ENCODE results near the gene ICAM1.

Gene ICAM1

GRCh38 chr19:10321417-10321797, 50.5 kb downstream of the ICAM1 start:
- DNase-seq (ENCODE audit: low read depth, low spot score): no peak

- no peak for DNase-seq (ENCODE audit: low read depth, low spot score)
Measured at GRCh38 chr19:10321874-10322835, 51.2 kb downstream of the ICAM1 start.

- DNase-seq (ENCODE audit: low read depth, low spot score): no peak
Measured at GRCh38 chr19:10325732-10326131, 54.8 kb downstream of the ICAM1 start.

- no peak for DNase-seq (ENCODE audit: low read depth, low spot score)
Measured at GRCh38 chr19:10327793-10328192, 56.9 kb downstream of the ICAM1 start.

DNA sequence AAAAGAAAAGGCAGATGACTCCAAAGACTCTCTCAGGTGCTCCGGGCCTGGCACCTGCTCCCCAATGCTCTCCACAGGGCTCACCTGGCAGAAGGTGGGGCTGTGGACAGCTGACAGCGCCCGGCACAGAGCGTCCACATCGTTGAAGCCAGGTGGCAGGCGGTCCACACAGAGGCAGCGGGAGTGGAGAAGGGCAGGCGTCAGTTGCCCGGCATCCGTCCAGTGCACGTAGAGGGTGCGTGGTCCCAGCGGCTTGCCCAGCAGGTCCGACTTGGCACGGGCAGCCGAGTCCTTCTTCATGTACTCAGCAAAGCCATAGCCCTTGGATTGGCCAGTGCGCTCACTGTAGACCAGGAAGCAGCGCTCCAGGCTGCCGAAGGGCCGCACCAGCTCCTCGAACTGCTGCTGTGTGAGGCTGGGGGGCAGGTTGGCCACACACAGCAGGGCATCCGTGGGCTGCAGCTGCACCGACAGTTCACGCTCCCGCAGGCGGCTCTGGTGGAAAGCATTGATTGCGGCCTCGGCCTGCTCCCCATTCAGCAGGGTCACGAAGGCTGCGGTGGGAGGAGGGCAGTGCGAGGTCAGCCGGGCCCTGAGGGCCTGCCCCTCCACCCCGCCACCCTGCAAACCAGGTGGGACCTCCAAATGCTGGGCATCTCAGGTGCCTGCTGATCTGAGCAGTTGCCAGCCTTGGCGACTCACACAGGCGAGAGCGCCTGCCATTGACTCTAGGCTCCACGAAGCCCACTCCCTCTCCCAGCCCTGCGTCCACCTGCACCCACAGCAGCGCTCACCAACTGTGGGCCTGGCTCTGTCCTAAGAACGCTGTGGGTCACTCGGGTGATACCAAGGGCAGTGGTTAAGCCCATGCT, 57.9 kb downstream of the ICAM1 start:
- DNase-seq (ENCODE audit: low read depth, low spot score): no peak

- DNase-seq (ENCODE audit: low read depth, low spot score): no peak
Measured at GRCh38 chr19:10329555-10329954, 58.6 kb downstream of the ICAM1 start.

GRCh38 chr19:10332158-10332964, 61.4 kb downstream of the ICAM1 start:
- DNase-seq (ENCODE audit: low read depth, low spot score): no peak

- DNase-seq (ENCODE audit: low read depth, low spot score): peak; percentile 92
Measured at GRCh38 chr19:10332965-10333757, 62.2 kb downstream of the ICAM1 start, which contains the start of gene RAVER1. TSS of gene RAVER1 (minus strand) at chr19:10333529. CDS start at chr19:10333507, 22 bp downstream.

DNA sequence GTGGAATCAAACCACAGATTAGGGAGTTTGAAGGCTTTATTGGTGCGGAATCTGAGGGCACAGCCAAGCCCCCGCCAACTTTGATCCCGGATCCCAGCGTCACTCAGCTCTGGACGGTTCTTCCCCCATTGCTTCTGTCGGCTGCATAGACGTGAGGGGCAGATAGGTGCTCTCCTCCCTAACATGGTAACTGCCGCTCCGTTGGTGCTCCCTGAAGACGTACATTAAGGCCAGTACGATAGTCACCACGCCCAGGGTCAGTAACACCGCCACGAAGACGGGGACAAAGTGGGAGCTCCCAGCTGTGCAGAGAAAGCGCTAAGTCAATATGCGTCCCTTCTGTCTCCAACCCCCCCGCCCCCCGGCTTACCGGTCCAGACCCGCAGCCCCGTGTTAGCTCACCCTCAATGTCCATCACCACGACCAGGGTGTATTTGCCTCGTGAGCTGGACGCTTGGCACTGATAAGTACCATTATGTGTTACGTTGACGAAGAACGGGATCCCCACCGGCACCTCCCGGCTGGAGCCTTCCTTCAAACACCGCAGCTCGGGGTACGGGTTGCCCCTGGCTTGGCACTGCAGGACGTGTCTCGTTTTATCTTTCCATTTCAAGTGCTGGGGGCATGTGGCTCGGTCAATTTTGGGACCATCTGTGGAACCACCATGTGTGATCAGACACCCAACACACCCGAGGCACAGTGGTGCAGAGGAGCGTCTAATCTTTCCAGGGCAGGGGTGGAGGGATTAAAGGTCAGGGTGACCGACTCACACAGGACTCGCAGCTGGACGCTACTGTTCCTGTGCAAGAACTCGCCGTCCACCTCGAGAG, 63.1 kb downstream of the ICAM1 start:
- DNase-seq (ENCODE audit: low read depth, low spot score): no peak

- DNase-seq (ENCODE audit: low read depth, low spot score): peak; percentile 76
Measured at GRCh38 chr19:10334588-10335351, 63.9 kb downstream of the ICAM1 start.

- DNase-seq (ENCODE audit: low read depth, low spot score): no peak
Measured at GRCh38 chr19:10335352-10335985, 64.5 kb downstream of the ICAM1 start.

Measured in brain pericyte (primary cell).